ENCODE measurements around the gene CPN2. TPM values are rescaled to one million over a fixed set of nuclear protein-coding genes. Genes with fewer than 3 reads are reported as not detected.

Gene CPN2
- total RNA-seq, 4 donors from 2014 or later: 0.14 TPM; not detected in 3

GRCh38 chr3:194296454-194297263, 54.5 kb downstream of the CPN2 start:
- WGBS, 2 donors (ENCODE audit: low coverage in 1 of 2): 22 to 27% methylated on average over 20 to 37 of the region's 47 CpGs
- in situ Hi-C loops (cut with MboI; ENCODE audit: low pct_ligation_motif_present in 1 of 4, low pct_unique_long_range_greater_than_20kb in 1 of 4, low sequenced_read_pairs in 3 of 4) (no loop called here), intact Hi-C loops (cut with DNase I; ENCODE audit: low total_unique reads) (no loop called here)
- peak; percentile 32 for DNase-seq
- Histone ChIP-seq H3K27ac (peak overlapping the region in 3 of 4 donors; percentile 35 to 49 (median 40)), H3K9me3 (no peaks in the 10 kb centered on the region), H3K4me3 (peak overlapping the region in 3 of 4 donors; percentile 14 to 50 (median 19)), H3K27me3 (peaks cover 22% of the 10 kb centered on the region), H3K4me1 (peaks cover 0 to 20% (median 12%) of the 10 kb centered on the region in 4 donors), H3K36me3 (no peaks in the 10 kb centered on the region)
- TF ChIP-seq POLR2AphosphoS5 (IDR thresholded peaks at IDR 0.05): peak; percentile 7 to 28 (median 13)
- no peak for TF ChIP-seq EP300 (IDR thresholded peaks at IDR 0.05; ENCODE audit: low read depth)
- TF ChIP-seq CTCF (IDR thresholded peaks at IDR 0.05): peak in 1 of 5 experiments; percentile 9
- TF ChIP-seq POLR2A (IDR thresholded peaks at IDR 0.05): no peak

GRCh38 chr3:194294895-194295214, 56.3 kb downstream of the CPN2 start:
- Histone ChIP-seq H3K27me3 (peaks cover 22% of the 10 kb centered on the region), H3K9me3 (no peaks in the 10 kb centered on the region), H3K4me1 (peaks cover 0 to 12% (median 10%) of the 10 kb centered on the region in 4 donors), H3K36me3 (no peaks in the 10 kb centered on the region), H3K27ac (no peak overlapping the region), H3K4me3 (no peak overlapping the region)
- no peak for TF ChIP-seq CTCF (IDR thresholded peaks at IDR 0.05)
- TF ChIP-seq EP300 (IDR thresholded peaks at IDR 0.05; ENCODE audit: low read depth): no peak
- no peak for TF ChIP-seq POLR2AphosphoS5 (IDR thresholded peaks at IDR 0.05)
- TF ChIP-seq POLR2A (IDR thresholded peaks at IDR 0.05): no peak
- 96% methylated on average over 5 of the region's 5 CpGs; no CpG with 5 or more reads in 1 of the 2 donors for WGBS, 2 donors (ENCODE audit: low coverage in 1 of 2)
- intact Hi-C loops (cut with DNase I; ENCODE audit: low total_unique reads) (no loop called here), in situ Hi-C loops (cut with MboI; ENCODE audit: low pct_ligation_motif_present in 1 of 4, low pct_unique_long_range_greater_than_20kb in 1 of 4, low sequenced_read_pairs in 3 of 4) (no loop called here)
- no peak for DNase-seq

GRCh38 chr3:194294199-194294894, 56.8 kb downstream of the CPN2 start:
- H3K4me1 ChIP-seq: peaks cover 0 to 12% (median 10%) of the 10 kb centered on the region in 4 donors
- no peak for TF ChIP-seq POLR2A (IDR thresholded peaks at IDR 0.05)
- no peak for TF ChIP-seq POLR2AphosphoS5 (IDR thresholded peaks at IDR 0.05)
- intact Hi-C loops (cut with DNase I; ENCODE audit: low total_unique reads) (no loop called here), in situ Hi-C loops (cut with MboI; ENCODE audit: low pct_ligation_motif_present in 1 of 4, low pct_unique_long_range_greater_than_20kb in 1 of 4, low sequenced_read_pairs in 3 of 4) (no loop called here)
- no peaks in the 10 kb centered on the region for H3K9me3 ChIP-seq
- no peak overlapping the region for H3K4me3 ChIP-seq
- DNase-seq: no peak
- WGBS, 2 donors (ENCODE audit: low coverage in 1 of 2): 91 to 93% methylated on average over 3 to 10 of the region's 10 CpGs
- H3K27ac ChIP-seq: no peak overlapping the region
- H3K27me3 ChIP-seq: peaks cover 22% of the 10 kb centered on the region
- H3K36me3 ChIP-seq: no peaks in the 10 kb centered on the region

GRCh38 chr3:194293546-194294198, 57.5 kb downstream of the CPN2 start:
- H3K27ac ChIP-seq: no peak overlapping the region

More at GRCh38 chr3:194293546-194294198, 57.5 kb downstream of the CPN2 start:
- WGBS, 2 donors (ENCODE audit: low coverage in 1 of 2): 85 to 92% methylated on average over 2 of the region's 2 CpGs
- no peak for DNase-seq
- Histone ChIP-seq H3K36me3 (no peaks in the 10 kb centered on the region), H3K4me3 (no peak overlapping the region), H3K9me3 (no peaks in the 10 kb centered on the region), H3K27me3 (peaks cover 22% of the 10 kb centered on the region), H3K4me1 (peaks cover 0 to 12% (median 10%) of the 10 kb centered on the region in 4 donors)
- in situ Hi-C loops (cut with MboI; ENCODE audit: low pct_ligation_motif_present in 1 of 4, low pct_unique_long_range_greater_than_20kb in 1 of 4, low sequenced_read_pairs in 3 of 4) (no loop called here), intact Hi-C loops (cut with DNase I; ENCODE audit: low total_unique reads) (no loop called here)
- TF ChIP-seq POLR2AphosphoS5 (IDR thresholded peaks at IDR 0.05): no peak
- TF ChIP-seq CTCF (IDR thresholded peaks at IDR 0.05): no peak
- no peak for TF ChIP-seq POLR2A (IDR thresholded peaks at IDR 0.05)
- no peak for TF ChIP-seq EP300 (IDR thresholded peaks at IDR 0.05; ENCODE audit: low read depth)

Data from transverse colon (tissue), 4 donors.